Stimulated activated CD8-positive, alpha-beta memory T cell treated with anti-CD3 and anti-CD28 coated beads, Interleukin-15, amount 100 ng/mL, for 48 hours (primary cell): ENCODE data around the gene ATG16L1.

Experiments
- DNase-seq, 2 donors: peaks; one replicate each; pipeline ENCODE4 v3.0.0-alpha.2; 2020; ENCODE audit warnings: low read depth in 2 of 2

The ATG16L1 gene

GRCh38 chr2:233260661-233261060, 9.2 kb downstream of the ATG16L1 start:
- DNase-seq, result no peak

- no peak for DNase-seq
Measured at GRCh38 chr2:233261819-233262555, 10.5 kb downstream of the ATG16L1 start.

- no peak for DNase-seq
Measured at GRCh38 chr2:233262562-233262961, 11.1 kb downstream of the ATG16L1 start.

GRCh38 chr2:233263045-233263570, 11.6 kb downstream of the ATG16L1 start:
- DNase-seq, result no peak

GRCh38 chr2:233264667-233265066, 13.2 kb downstream of the ATG16L1 start:
- DNase-seq, result no peak

GRCh38 chr2:233265899-233266431, 14.5 kb downstream of the ATG16L1 start:
- no peak for DNase-seq

GRCh38 chr2:233266481-233266880, 15.0 kb downstream of the ATG16L1 start:
- DNase-seq, result no peak

GRCh38 chr2:233267516-233268245, 16.2 kb downstream of the ATG16L1 start:
- peak; percentile 61 to 65 for DNase-seq

- no peak for DNase-seq
Measured at GRCh38 chr2:233270366-233270765, 18.9 kb downstream of the ATG16L1 start.

GRCh38 chr2:233270951-233271350, 19.5 kb downstream of the ATG16L1 start:
- DNase-seq, result no peak

GRCh38 chr2:233271693-233272092, 20.2 kb downstream of the ATG16L1 start:
- DNase-seq, result no peak

GRCh38 chr2:233273120-233273519, 21.6 kb downstream of the ATG16L1 start:
- peak in 1 of 2 donors; percentile 17 for DNase-seq

- no peak for DNase-seq
Measured at GRCh38 chr2:233275223-233275622, 23.8 kb downstream of the ATG16L1 start.

GRCh38 chr2:233278921-233279320, 27.4 kb downstream of the ATG16L1 start:
- no peak for DNase-seq

- no peak for DNase-seq
Measured at GRCh38 chr2:233280114-233280693, 28.7 kb downstream of the ATG16L1 start.

- DNase-seq, result no peak
Measured at GRCh38 chr2:233281553-233281952, 30.1 kb downstream of the ATG16L1 start.

- DNase-seq, result no peak
Measured at GRCh38 chr2:233281992-233282603, 30.6 kb downstream of the ATG16L1 start.

GRCh38 chr2:233285921-233286320, 34.4 kb downstream of the ATG16L1 start:
- DNase-seq, result no peak

GRCh38 chr2:233287871-233288270, 36.4 kb downstream of the ATG16L1 start:
- DNase-seq, result no peak

- no peak for DNase-seq
Measured at GRCh38 chr2:233288663-233289062, 37.2 kb downstream of the ATG16L1 start.

GRCh38 chr2:233289648-233290047, 38.2 kb downstream of the ATG16L1 start:
- DNase-seq, result no peak
